ENCODE data around the gene TSFM. TPM values are rescaled to one million over a fixed set of nuclear protein-coding genes. Genes with fewer than 3 reads are reported as not detected.
"Not testable (repeated sequence)": the region's sequence is repeated elsewhere in the genome, so short reads cannot be mapped to it uniquely, and the experiment has no call there.

TSFM gene
- total RNA-seq, 1 donor from 2014 or later: 53.7 TPM

DNA sequence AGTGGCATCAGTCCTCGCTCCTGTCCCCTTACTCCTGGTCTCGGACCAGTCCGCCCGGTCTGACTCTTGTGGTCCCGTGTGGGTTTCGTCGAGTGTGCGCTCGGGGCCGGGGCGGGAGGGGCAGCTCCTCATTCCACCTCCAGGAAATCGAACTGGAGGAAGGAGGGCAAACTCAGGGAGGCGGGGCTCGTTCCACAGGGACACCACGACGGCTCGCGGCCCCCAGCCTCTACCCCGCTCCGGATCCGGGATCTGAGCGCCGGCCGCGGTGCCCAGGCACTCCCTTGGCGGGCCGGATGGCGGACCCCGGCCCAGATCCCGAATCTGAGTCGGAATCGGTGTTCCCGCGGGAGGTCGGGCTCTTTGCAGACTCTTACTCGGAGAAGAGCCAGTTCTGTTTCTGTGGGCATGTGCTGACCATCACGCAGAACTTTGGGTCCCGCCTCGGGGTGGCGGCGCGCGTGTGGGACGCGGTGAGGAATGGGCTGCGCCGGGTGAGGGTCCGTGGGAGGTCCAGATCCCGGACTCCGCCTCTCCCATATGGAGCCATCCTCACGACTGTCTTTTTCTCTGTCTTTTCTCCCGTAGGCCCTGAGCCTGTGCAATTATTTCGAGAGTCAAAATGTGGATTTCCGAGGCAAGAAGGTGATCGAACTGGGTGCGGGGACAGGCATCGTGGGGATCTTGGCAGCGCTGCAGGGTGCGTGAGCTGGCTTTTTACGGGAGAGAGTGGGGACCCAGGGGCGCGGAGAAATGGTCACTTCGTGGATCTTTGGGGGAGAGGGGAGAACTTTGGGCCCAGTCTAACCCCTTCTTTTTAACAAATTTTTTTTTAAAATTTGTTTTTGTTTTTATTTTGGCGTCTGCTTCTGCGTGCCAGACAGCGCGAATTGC lies 9.9 kb upstream of the TSFM start, which contains the start of gene EEF1AKMT3:
EEF1AKMT3 (plus strand) TSS at position 186 of the 894 bp plus-strand sequence; CDS start at position 297, 111 bp downstream.
- peaks cover 18% of the 10 kb centered on the region for H3K36me3 ChIP-seq
- H3K9me3 ChIP-seq (replicated peaks): no peaks in the 10 kb centered on the region
- H3K4me3 ChIP-seq: peak within 1 kb of the TSS; percentile 92
- H3K27me3 ChIP-seq (ENCODE audit: low read depth): no peaks in the 10 kb centered on the region
- intact Hi-C loops (cut with micrococcal nuclease): no loop called here
- peak; percentile 75 for DNase-seq
- H3K4me1 ChIP-seq: peaks cover 24% of the 10 kb centered on the region
- TF ChIP-seq, protein P1, sequence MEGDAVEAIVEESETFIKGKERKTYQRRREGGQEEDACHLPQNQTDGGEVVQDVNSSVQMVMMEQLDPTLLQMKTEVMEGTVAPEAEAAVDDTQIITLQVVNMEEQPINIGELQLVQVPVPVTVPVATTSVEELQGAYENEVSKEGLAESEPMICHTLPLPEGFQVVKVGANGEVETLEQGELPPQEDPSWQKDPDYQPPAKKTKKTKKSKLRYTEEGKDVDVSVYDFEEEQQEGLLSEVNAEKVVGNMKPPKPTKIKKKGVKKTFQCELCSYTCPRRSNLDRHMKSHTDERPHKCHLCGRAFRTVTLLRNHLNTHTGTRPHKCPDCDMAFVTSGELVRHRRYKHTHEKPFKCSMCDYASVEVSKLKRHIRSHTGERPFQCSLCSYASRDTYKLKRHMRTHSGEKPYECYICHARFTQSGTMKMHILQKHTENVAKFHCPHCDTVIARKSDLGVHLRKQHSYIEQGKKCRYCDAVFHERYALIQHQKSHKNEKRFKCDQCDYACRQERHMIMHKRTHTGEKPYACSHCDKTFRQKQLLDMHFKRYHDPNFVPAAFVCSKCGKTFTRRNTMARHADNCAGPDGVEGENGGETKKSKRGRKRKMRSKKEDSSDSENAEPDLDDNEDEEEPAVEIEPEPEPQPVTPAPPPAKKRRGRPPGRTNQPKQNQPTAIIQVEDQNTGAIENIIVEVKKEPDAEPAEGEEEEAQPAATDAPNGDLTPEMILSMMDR (IDR thresholded peaks at IDR 0.05; ENCODE audit: borderline replicate concordance): peak; percentile 12
- peak within 1 kb of the TSS; percentile 95 for H3K27ac ChIP-seq (replicated peaks)

DNA sequence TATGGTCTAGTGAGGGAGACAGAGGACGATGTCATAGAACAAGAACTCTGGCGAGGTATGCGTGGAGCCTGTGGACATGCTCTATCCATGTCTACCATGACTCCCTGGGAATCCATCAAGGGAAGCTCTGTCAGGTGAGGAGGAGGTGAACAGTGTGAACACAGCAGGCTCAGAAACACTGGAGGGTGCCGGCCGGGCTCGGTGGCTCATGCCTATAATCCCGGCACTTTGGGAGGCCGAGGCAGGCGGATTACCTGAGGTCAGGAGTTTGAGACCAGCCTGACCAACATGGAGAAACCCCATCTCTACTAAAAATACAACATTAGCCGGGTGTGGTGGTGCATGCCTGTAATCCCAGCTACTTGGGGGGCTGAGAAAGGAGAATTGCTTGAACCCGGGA lies 8.0 kb upstream of the TSFM start:
- peaks cover 24% of the 10 kb centered on the region for H3K4me1 ChIP-seq

DNA sequence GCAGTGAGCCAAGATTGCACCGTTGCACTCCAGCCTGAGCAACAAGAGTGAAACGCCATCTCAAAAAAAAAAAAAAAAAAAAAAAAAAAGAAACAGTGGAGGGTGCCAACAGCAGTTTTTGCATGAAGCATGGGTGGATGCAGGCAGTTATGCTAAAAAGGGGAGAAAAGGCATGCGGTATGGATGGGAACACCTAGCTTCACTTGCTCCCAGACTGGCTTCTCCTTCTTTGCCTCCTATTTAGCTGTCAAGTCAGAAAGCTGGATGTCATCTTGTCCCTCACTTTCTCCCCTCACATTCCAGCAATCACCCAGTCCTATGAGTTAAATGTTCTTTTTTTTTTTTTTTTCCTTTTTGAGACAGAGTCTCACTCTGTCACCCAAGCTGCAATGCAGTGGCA lies 7.5 kb upstream of the TSFM start:
- peaks cover 24% of the 10 kb centered on the region for H3K4me1 ChIP-seq
- intact Hi-C loops (cut with micrococcal nuclease): no loop called here
- H3K9me3 ChIP-seq (replicated peaks): no peaks in the 10 kb centered on the region
- no peak overlapping the region for H3K27ac ChIP-seq (replicated peaks)
- no peak for DNase-seq
- TF ChIP-seq, protein P1 (IDR thresholded peaks at IDR 0.05; ENCODE audit: borderline replicate concordance): no peak
- no peak overlapping the region for H3K4me3 ChIP-seq
- no peaks in the 10 kb centered on the region for H3K27me3 ChIP-seq (ENCODE audit: low read depth)
- peaks cover 8% of the 10 kb centered on the region for H3K36me3 ChIP-seq

More for the DNA sequence above, 8.0 kb upstream of the TSFM start:
- H3K9me3 ChIP-seq (replicated peaks); H3K27ac ChIP-seq (replicated peaks); DNase-seq; intact Hi-C loops (cut with micrococcal nuclease); H3K27me3 ChIP-seq (ENCODE audit: low read depth); H3K4me3 ChIP-seq: not testable (repeated sequence)
- peaks cover 11% of the 10 kb centered on the region for H3K36me3 ChIP-seq

DNA sequence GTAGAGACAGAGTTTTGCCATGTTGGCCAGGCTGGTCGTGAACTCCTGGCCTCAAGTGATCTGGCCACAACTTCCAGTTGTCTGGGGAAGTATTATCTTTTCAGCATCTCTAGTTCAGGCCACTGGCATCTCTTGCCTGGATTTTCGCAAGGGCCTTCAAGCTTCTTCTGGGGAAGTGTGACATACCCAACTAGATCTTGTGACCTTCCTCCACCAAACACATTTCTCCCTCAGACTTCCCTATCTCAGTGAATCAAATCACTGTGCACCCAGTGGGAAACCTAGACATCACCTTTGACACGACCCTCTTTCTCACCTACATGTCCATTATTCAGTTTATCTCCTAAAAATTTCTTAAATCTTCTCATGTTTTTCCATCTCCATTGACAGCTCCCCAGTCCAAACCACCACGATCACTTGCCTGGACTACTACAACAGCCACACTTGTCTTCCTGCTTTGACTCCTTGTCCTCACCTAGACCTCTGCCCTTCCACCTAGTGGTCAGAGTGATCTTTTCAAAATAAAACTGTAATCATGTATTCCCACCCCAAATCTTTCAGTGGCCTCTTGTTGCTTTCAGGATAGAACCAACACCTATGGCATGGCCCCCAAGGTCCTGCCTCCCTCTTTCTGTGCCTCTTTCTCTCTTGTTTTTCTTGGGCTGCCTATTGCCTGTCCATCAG lies 6.9 kb upstream of the TSFM start:
- H3K36me3 ChIP-seq: peaks cover 8% of the 10 kb centered on the region
- intact Hi-C loops (cut with micrococcal nuclease): no loop called here
- peaks cover 24% of the 10 kb centered on the region for H3K4me1 ChIP-seq
- no peaks in the 10 kb centered on the region for H3K9me3 ChIP-seq (replicated peaks)
- no peak overlapping the region for H3K27ac ChIP-seq (replicated peaks)
- TF ChIP-seq, protein P1 (IDR thresholded peaks at IDR 0.05; ENCODE audit: borderline replicate concordance): no peak
- no peaks in the 10 kb centered on the region for H3K27me3 ChIP-seq (ENCODE audit: low read depth)
- DNase-seq: no peak
- no peak overlapping the region for H3K4me3 ChIP-seq

DNA sequence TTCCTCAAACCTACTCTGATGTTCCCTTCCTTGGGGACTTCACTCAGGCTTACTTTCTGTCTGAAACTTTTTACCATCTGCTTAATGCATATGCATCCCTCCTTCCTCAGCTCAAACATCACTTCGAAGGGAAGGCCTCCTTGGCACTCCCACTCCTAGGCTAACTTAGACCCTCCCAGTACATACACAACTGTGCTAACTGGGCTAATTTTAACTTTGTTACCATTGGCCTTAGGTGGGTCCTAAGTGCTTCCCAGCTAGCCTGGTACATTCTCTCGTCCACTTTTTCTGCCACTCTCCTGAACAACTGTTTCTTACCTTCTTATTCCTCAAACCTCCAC lies 6.4 kb upstream of the TSFM start:
- Histone ChIP-seq H3K9me3 (replicated peaks) (no peaks in the 10 kb centered on the region), H3K27ac (replicated peaks) (no peak overlapping the region)
- TF ChIP-seq, protein P1 (IDR thresholded peaks at IDR 0.05; ENCODE audit: borderline replicate concordance): no peak

More for the DNA sequence above, 6.4 kb upstream of the TSFM start:
- no peak for DNase-seq
- Histone ChIP-seq H3K4me1 (peaks cover 23% of the 10 kb centered on the region), H3K27me3 (ENCODE audit: low read depth) (no peaks in the 10 kb centered on the region), H3K4me3 (no peak overlapping the region), H3K36me3 (peaks cover 6% of the 10 kb centered on the region)
- intact Hi-C loops (cut with micrococcal nuclease): no loop called here
